Measurements from ENCODE around the gene MEGF10.

MEGF10 gene

DNA sequence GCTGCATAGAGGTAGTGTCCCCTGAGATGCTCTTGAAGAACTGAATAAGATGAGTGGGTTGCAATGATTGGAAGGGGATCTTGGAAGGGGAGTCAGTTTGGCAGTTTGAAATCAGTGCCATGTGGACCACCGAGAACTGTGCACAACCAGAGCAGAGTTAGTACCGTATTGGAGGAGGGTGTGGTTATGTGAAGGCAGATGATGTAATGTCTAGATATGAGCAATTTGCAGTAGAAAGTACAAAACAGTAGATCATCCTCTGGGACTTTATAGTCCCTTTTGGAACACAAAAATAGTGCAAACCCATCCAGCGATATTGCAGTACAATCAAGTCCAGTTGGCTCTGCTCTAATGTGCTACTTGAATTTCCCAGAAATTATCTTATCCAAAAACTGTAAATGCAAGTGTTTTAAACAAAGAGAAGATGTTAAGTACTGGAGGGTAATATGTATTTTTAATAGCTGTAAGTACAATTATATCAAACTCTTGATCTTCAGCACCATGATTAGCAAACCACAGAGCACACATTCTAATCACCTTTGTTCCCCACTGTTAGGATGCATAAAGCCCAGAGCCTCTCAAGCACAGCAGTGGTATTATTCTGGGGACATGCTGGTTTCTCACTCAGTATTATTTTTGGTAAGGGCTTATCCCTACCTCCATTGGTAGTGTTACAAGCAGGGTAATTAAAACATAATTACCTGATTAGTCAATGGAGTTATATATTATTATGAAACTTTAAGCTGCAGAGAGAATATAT, 41.5 kb downstream of the MEGF10 start:
- DNase-seq, result no peak

DNA sequence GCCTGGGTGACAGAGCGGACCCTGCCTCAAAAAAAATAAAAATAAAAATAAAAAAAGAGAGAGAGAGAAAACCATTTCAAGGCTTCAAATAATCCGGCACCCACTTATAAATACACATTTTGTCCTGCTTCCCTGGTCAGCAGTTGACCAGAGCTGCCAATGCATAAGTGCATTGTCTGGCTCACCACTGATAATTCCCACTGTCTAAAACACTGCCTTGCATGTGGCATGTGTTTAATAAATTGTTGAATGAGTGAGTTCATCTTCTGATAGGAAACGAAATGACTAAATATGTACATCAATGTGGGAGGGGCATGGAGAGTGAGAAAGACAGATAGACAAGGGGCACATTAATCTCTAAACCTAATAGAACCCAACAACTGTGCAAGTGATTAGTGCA, 42.9 kb downstream of the MEGF10 start:
- no peak for DNase-seq

DNA sequence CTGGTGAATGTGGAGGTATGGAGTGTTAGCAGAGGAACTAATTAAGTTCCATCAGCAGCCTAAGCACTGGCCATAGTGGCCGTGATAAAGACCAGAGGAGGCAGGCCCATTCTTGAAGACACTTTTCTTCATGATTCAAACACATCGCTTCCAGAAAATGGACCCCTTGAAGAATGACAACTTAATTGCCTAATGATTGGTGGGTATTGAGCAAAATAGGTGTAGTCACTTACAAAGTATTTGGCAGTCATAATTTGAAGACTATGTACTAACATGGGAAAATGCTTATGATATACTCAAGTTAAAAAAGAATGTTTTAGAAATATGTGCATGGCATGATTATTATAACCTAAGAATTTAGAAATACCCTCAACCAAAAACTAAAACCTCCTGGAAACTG, 44.8 kb downstream of the MEGF10 start:
- DNase-seq, result no peak

DNA sequence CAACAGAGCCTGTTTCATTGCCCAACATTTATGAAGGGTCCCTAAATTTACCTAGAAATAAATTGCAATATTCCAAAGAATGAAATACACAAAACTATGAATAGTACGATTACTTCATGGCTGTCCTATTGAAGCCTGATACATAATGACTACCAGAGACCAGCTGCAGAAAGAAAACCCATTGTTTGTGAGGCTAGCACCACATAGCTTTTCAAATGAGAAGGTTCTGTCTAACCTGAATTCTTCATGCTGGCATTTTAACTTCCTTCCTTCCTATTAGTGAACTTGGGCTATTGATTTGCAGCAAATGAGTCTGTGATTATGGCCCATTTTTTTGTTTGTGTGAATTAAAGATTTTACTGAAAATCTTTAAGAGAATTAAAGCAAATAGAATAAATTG, 47.3 kb downstream of the MEGF10 start:
- no peak for DNase-seq

DNA sequence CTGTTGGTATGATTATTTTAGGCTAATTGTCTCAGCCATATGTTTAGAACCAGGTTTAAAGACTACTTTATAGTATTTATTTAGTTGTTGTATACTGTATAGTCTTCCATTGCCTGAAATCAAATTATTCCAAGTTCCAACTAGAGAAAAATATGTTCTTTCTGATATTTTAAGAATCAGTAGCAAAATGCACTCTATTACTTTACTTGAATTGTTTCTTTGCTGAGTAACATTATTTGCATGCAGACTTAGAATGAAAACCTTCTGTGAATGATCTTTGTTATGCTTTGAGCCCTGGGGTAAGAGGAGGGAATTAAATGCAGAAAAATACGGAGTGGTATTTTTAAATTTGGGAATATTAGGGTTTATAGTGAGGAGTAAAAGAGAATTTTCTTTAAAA, 47.9 kb downstream of the MEGF10 start:
- DNase-seq, result no peak

DNA sequence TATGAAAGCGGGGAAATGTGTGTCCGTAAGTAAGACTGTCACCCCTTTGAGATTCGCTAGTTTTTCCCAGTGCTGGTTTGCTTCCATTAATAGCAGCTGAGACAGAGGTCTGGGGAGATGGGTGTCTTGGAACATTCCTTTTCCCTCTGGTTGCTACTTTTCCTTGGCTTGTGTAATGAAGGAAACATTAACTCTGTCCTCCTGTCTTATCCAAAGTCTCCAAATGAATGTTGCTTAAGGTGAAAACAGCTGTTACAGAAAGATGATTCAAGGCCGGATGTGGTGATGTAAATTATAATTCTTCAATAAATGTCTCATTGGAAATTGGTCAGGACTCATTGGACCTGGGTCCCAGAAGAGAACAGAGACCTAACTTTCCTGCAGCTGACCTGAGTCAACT, 50.0 kb downstream of the MEGF10 start:
- DNase-seq, result no peak

DNA sequence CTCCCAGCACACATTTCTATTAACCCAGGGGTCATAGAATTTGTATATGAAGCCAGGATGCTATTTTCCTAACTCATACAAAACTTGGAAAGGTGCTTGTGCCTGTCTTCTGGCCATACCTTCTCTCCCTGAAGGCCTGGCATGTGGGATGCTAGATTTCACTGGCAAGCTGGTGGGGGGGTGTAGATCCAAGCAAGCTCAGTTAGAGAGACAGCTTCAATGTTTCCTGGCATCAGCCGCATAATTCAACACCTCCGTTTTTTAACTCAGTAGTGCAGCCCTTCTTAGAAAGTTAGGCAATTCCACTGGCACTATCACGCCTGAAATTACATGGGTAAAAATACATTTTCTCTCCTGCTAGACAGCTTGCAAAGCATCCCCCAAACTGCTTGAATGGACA, 51.8 kb downstream of the MEGF10 start:
- DNase-seq, result no peak

DNA sequence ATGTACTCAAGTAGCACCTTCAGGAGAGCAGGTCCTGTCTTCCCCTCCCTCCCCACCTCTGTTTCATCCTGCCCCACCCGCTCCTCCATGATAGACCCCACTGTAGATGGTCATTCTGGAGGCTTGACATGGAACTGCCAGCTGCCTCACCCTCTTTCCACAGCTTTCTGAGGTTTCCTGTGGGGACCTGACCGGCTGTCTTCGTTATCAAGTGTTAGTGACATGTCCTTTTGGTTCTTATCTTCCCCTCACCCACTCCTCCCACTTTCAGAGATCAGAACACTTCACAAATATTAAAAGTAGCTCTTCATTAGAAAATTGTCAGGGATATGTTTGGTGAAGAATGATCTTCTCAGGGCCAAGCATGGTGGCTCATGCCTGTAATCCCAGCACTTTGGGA, 52.7 kb downstream of the MEGF10 start:
- DNase-seq, result no peak

DNA sequence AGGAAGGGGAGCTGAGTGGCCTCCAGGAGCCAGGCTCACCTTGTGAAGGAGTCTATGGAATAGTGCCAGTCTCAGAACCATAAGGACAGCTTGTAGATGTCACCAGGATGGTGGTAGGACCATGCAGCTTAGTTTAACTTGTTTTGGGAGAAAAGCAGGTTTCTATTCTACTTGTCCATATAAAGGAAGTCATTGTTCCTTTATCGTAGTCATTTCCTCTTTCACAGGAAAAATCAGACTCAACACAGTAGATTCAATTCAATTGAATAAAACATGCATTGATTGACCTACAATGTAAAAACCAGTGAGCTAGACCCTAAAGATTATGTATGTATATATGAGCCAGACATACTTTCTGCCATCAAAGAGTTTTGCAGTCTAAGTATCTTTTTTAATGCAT, 53.3 kb downstream of the MEGF10 start:
- no peak for DNase-seq

DNA sequence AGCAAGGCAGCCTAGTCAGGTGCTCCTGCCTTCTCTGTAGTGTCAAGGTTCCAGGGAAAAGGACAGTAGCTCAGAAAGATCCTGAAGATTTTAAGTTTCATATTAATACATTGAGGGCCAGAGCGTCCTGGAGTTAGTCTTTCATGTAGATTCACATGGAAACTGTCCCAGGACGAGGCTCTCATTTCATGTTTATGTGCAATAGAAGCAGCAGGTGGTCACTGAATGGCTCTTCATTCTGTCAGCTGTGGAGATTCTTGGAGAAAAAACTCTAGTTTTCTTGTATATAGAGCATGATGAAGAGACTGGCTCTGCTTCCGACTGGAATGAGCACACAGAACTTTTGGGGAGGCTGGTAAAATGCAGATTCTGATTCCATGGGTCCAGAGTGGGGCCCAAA, 54.3 kb downstream of the MEGF10 start:
- DNase-seq, result no peak

DNA sequence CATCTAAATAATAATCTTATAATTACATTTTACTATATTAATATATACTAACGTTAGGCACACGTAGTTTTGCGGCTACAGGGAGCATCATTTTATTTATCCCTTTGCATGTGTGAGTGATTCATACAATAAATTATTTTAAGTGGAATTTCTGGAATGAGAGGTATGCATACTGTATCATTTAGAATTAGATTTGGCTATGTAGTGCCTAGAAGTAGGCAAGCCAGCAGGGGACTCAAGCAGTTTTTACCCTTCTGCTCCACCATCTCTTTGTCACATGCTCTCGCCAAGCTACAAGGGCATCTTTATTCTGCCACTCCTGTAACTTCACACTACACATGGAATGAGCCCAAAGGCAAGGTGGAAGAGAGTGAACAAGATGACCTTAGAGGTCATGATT, 60.8 kb downstream of the MEGF10 start:
- no peak for DNase-seq

DNA sequence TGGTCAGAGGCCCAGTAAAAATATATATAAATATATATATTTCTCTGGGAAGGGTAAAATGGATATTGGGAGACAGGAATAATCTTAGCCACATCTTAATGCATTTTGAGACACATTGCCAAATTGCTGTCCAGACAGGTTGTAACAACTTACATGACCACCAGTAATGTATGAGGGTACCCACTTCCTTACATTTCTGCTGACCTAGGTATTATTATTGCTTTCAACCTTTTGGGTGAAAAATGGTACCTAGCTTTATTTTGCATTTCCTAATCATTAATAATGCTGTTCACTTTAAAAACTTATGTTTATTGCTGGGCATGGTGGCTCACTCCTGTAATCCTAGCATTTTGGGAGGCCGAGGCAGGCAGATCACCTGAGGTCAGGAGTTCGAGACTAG, 61.5 kb downstream of the MEGF10 start:
- no peak for DNase-seq

DNA sequence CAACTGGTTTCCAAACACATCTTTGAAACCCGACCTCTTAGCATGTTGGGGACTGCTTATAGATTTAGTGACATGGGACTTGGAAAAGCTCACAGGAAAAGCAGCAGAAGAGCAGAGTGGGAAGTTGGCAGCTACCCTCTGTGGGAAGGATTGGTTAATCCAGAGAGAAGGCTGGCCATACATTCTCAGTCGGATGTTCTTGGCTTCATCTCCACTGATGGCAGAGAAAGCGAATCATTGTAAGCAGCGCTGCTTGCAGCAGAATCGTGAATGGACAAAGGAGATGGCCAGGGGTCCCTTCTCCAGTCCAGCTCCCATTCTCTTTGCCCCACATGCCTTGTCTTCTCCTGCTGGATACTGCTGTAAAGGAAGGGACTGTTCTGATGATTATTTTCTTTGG, 62.7 kb downstream of the MEGF10 start:
- no peak for DNase-seq

DNA sequence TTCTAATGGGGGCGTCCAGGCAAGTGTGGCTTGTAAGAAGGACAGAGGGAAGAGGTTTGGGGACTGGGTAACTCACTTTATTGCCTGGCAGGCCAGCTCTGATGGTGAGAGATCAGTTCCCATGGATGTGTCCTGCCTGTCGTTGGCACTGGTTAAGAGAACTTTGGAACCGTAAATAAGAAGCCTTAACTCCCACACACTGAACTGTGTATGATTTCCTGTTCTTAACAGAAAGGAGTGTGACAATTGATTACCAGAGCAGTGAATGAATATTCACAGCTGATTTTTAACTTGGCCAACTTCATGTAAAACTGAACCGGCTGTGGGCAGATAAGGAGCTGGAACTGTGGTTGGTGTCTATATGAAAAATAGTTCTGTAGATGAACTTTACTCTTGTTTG, 63.2 kb downstream of the MEGF10 start:
- no peak for DNase-seq

DNA sequence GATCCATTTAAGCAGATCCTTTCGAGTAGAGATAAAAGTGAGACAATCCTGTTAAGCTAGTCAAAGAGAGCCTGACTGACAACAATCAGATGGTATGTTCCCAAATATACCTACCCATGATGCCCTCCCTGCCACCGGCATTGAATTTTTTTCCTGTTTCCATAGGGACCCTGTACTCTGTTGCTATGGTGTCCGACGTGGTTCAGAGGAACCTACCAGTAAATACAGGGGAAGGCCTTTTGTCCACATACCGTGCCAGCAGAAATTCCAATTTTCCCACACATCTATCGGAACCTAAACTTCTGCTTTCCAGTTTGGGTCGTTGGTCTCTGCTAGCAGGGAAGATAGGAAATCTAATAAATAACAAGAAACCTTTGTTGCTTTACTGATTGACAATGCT, 64.7 kb downstream of the MEGF10 start:
- DNase-seq, result no peak

DNA sequence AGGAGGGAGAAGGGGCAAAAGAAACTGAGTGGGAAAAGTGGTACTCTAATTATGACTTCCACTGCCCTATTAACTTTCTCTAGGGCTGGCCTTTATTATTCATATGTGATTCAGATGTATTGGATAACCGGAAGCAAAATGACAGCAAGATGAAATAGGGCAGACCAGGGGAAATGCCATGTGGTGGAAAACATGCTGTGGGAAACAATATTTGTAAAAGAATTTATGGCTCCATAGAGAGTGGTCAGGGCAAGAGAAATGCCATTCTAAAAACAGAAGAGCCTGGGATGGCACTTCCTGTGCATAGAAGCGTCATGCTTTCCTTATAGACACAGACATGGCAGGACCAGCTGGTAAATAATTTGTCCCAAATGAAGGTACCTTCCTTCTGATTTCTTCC, 67.7 kb downstream of the MEGF10 start:
- no peak for DNase-seq

DNA sequence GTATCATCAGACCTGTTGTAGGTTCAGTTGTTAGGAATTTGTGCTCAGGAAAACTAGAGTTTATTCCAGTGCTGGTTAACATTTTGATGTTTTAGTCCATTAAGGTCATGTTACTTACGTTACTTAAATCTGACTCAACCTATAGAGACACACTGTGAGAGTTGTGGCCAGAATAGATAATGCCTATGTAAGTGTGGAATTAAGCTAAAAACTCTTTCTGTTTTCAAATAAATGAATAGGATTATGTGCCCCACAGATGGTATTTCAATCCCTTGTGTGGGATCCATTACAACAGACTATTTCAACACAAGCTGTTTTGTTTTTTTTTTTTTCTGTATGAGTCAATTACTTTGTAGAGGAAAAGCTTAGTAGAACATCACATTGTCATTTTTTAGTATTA, 68.1 kb downstream of the MEGF10 start:
- no peak for DNase-seq

DNA sequence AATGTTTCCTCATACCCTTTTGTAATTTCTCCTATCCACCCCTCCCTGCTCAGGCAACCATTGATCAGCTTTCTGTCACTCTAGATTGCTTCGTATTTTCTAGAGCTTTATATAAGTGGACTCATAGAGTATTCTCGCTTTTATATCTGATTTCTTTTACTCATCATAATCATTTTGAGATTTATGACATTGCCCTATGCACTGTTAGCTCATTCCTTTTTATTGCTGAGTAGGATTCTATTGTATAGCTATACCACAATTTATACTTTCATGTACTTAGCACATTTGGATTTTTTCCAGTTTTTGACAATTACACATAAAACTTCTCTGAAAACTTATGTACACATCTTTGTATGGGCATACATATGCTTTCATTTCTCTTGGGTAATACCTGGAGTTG, 68.9 kb downstream of the MEGF10 start:
- no peak for DNase-seq

DNA sequence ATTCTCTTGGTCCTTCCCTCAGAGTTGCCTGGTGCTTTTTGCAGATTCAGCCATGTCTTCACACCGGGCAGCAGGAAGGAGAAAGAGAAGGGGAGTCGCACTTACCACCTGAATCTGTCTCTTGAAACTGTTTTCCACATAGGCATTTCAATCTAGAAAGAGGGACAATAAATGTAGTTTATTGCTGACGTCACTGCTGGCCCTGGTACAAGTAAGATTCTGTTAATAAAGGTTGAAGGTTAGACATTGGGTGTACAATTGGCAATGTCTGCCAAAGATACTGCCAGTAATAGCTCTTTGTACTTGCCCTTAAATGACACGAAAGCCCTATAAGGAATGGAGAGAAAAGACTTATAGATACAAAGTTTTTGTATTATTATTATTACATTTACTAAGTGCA, 72.8 kb downstream of the MEGF10 start:
- DNase-seq, result no peak

DNA sequence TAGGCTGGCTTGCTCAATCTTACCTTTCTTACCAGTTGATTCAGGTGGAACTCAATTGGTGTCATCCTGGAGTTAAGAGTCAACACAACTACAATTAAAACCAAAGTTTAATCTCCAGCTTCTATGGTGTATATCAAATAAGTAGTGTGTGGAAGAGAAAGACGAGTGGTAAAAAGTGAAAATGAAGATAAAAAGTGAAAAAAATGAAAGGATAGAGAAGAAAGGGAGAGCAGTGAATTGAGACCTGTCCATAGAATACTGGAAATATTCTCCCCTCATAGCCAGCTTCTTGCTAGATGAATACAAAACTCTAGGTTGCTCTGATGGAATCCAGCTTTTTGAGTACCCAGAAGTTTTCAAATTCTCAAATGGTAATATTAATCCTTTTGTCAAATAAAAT, 76.4 kb downstream of the MEGF10 start:
- DNase-seq, result no peak

DNA sequence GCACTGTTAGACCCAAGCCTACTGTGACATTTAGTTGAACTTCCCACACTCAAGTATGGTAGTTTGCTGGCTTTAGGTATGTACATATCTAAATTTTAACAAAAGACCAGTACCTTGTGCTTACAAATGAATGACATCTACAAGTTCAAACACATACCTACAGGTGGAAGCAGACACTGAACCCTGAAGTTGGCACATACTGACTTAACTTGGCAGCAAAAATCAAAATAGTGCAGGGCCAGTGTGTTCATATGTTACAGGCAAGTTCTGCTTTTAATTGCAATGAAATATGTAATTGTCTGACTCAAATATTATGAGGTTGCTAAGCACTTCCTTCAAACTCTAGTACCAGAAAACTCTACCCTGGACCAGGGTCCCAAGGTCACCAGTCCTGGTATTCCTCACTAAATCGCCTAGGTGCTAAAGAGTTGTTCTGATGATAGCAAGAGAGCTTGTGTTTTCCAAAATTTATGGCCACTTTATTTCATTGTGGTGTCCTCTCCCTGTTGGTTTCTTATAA, 77.4 kb downstream of the MEGF10 start:
- no peak for DNase-seq

DNA sequence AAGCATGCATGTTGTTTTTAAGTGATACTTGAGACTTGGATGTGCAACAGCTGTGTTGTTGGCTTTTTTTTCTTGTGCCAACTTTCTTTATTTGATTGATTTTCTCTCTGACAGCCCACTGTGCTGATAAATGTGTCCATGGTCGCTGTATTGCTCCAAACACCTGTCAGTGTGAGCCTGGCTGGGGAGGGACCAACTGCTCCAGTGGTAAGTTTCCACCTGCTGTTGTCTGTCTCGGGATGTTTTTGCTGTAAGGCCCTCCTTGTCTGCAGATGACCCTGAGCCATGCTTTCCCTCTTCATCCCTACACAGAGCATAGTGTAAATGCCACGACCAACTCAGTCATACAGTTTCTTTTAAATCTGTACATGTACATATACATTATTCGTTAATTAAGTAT, 79.2 kb downstream of the MEGF10 start:
- no peak for DNase-seq

DNA sequence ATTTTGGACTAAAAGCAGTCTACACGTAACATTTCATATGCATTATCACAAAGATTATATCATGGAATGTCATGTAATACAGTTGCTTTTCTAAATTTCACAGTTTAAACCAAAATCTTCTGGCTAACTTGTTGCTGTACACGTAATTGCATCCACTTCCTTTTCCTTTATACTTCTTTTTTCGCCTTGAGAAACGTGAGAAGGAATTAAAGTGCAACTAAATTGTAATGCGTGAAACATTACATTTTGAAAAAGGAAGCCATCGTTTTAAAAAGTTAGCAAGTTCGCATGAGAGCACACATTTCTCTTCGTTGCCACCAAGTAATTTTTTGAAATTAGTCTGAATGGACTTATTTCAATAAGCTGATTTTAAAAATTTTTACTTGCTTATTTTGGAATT, 80.0 kb downstream of the MEGF10 start:
- no peak for DNase-seq

DNA sequence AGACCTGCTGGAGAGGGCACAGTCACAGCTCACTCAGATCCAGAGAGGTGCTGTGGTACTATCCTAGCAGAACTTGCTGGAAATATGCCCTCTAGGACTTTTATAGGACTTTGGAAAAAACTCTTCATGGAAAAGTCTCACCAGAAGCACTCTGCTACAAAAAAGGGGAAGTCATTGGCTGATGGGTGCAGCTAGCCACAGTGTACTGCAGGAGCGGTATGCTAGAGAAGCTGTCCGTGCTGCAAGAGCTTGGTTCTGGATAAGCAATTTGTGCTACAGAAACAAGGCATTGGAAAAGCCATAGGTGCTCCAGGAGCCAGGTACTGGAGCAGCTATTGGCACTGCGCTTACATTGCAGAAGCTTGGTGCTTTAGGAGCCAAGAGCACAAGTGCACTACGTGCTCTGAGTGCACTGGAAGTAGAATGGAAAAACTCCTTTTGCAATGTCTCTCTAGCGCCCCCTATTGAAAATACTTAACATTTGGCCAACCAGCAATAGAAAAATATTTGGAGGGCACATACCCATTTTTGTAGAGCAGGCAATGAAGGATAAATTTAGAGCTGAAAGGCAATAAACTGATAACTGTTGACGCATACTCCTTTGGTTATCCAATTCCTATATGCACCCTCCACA, 83.4 kb downstream of the MEGF10 start:
- DNase-seq, result no peak

DNA sequence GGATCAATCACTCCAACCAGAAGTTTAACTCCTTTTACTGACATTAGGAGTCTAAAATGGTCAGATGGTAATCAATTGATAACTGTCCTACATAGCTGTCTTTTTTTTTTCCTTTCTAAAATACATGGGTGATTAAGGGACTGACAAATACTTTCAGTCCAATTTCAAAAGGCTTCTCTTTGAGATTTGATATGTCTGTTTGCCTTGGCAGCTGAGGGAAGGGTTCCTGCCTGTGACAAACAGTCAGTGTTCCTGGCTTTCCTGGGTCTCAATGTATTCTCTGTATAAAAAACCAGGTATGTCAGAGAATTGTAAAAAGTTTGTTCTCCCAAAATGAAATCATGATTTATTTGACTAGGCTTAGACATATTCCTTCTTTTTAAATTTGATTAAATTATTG, 84.5 kb downstream of the MEGF10 start:
- DNase-seq, result no peak

Measured in effector CD8-positive, alpha-beta T cell (primary cell).